ENCODE data around the gene MACROD1. TPM values are rescaled to one million over a fixed set of nuclear protein-coding genes. Genes with fewer than 3 reads are reported as not detected.

The MACROD1 gene
- polyA plus RNA-seq, 1 donor (not counting 4 experiments of a cell fraction or from before 2014, with no cell fraction given) = 4.6 TPM

- Histone ChIP-seq H3K4me3 (ENCODE audit: control insufficient read depth in 2 of 3, extremely low read depth in 1 of 3, insufficient read depth in 2 of 3, low read depth in 1 of 3, low read length in 3 of 3) (no peak overlapping the region), H3K27me3 (ENCODE audit: control insufficient read depth, extremely low read depth, insufficient read depth, low read length) (no peaks in the 10 kb centered on the region)
These were observed 58.6 kb downstream of the MACROD1 start for GRCh38 chr11:64107303-64107702.

GRCh38 chr11:64104632-64105031 is 61.3 kb downstream of the MACROD1 start:
- no peak overlapping the region for H3K4me2 ChIP-seq (ENCODE audit: control insufficient read depth, extremely low read depth, insufficient read depth, low read depth, low read length)
- no peaks in the 10 kb centered on the region for H3K79me2 ChIP-seq (ENCODE audit: control insufficient read depth, insufficient read depth, low read length)
- FAIRE-seq (no peak), DNase-seq (ENCODE audit: low read depth, low spot score) (no peak)
- H3K9me1 ChIP-seq (ENCODE audit: control insufficient read depth, extremely low read depth, insufficient read depth, low read length) = no peaks in the 10 kb centered on the region
- H3K9ac ChIP-seq (ENCODE audit: control insufficient read depth, extremely low read depth, insufficient read depth, low read length) = no peak overlapping the region
- peaks cover 3% of the 10 kb centered on the region for H4K20me1 ChIP-seq (ENCODE audit: control insufficient read depth, extremely low read depth, insufficient read depth, low read length)
- no peaks in the 10 kb centered on the region for H3K9me3 ChIP-seq (ENCODE audit: control insufficient read depth, low read depth, low read length)
- no peak overlapping the region for H2AFZ ChIP-seq (ENCODE audit: control insufficient read depth, low read length)
- TF ChIP-seq EZH2 (IDR thresholded peaks at IDR 0.05; ENCODE audit: low read length) = no peak
- H3K36me3 ChIP-seq (ENCODE audit: control insufficient read depth in 2 of 2, extremely low read depth in 1 of 2, insufficient read depth in 2 of 2, low read length in 2 of 2) = no peaks in the 10 kb centered on the region
- H3K4me3 ChIP-seq (ENCODE audit: control insufficient read depth in 2 of 3, extremely low read depth in 1 of 3, insufficient read depth in 2 of 3, low read depth in 1 of 3, low read length in 3 of 3) = no peak overlapping the region
- dilution Hi-C loops (cut with MboI; ENCODE audit: extremely low pct_ligation_motif_present, low sequenced_read_pairs) = no loop called here
- H3K27me3 ChIP-seq (ENCODE audit: control insufficient read depth, extremely low read depth, insufficient read depth, low read length) = peaks cover 12% of the 10 kb centered on the region
- no peaks in the 10 kb centered on the region for H3K4me1 ChIP-seq (ENCODE audit: control insufficient read depth, extremely low read depth, insufficient read depth, low read length)
- H3K27ac ChIP-seq (ENCODE audit: control insufficient read depth, insufficient read depth, low read length) = no peak overlapping the region

More at GRCh38 chr11:64107303-64107702, 58.6 kb downstream of the MACROD1 start:
- Histone ChIP-seq H2AFZ (ENCODE audit: control insufficient read depth, low read length) (no peak overlapping the region), H3K4me2 (ENCODE audit: control insufficient read depth, extremely low read depth, insufficient read depth, low read depth, low read length) (no peak overlapping the region), H3K27ac (ENCODE audit: control insufficient read depth, insufficient read depth, low read length) (no peak overlapping the region), H3K9ac (ENCODE audit: control insufficient read depth, extremely low read depth, insufficient read depth, low read length) (no peak overlapping the region), H3K9me1 (ENCODE audit: control insufficient read depth, extremely low read depth, insufficient read depth, low read length) (no peaks in the 10 kb centered on the region), H3K4me1 (ENCODE audit: control insufficient read depth, extremely low read depth, insufficient read depth, low read length) (no peaks in the 10 kb centered on the region), H3K9me3 (ENCODE audit: control insufficient read depth, low read depth, low read length) (no peaks in the 10 kb centered on the region), H3K36me3 (ENCODE audit: control insufficient read depth in 2 of 2, extremely low read depth in 1 of 2, insufficient read depth in 2 of 2, low read length in 2 of 2) (no peaks in the 10 kb centered on the region), H3K79me2 (ENCODE audit: control insufficient read depth, insufficient read depth, low read length) (no peaks in the 10 kb centered on the region), H4K20me1 (ENCODE audit: control insufficient read depth, extremely low read depth, insufficient read depth, low read length) (peaks cover 3% of the 10 kb centered on the region)
- FAIRE-seq (no peak), DNase-seq (ENCODE audit: low read depth, low spot score) (no peak)
- no peak for TF ChIP-seq CTCF (optimal IDR thresholded peaks at IDR 0.05 in 1 of 3, IDR thresholded peaks at IDR 0.05 in 1 of 3, conservative IDR thresholded peaks at IDR 0.05 in 1 of 3; ENCODE audit: extremely low read depth in 1 of 3, insufficient read depth in 2 of 3, low read length in 3 of 3)
- no peak for TF ChIP-seq EZH2 (IDR thresholded peaks at IDR 0.05; ENCODE audit: low read length)
- dilution Hi-C loops (cut with MboI; ENCODE audit: extremely low pct_ligation_motif_present, low sequenced_read_pairs) = no loop called here

Data from keratinocyte (primary cell).